HEK293T (cell line): ENCODE measurements around the gene STX16.

Experiments
- CTCF ChIA-PET: fragments of 350-600 bp; formaldehyde crosslinking; extraction: SDS; loops from one replicate; lab custom pipeline; 2021; ENCODE audit warnings: antibody characterized with exemption, inconsistent platforms; lab: Yijun Ruan, JAX
- POLR2A ChIA-PET: fragments of 350-600 bp; formaldehyde crosslinking; extraction: SDS; loops from one replicate; lab custom pipeline; 2020; ENCODE audit warnings: antibody characterized with exemption, inconsistent platforms; lab: Yijun Ruan, JAX
- DNase-seq: peaks from one replicate; pipeline ENCODE4 v3.0.0; 2012; ENCODE audit warnings: mixed read lengths; ENCODE audit errors: extremely low spot score
- ARNT ChIP-seq: fragments of 450-650 bp; IDR thresholded peaks from 2 replicates; pipeline ENCODE4 v1.6.1; 2017; ENCODE audit warnings: mild to moderate bottlenecking
- BHLHE40 ChIP-seq: fragments of 450-650 bp; IDR thresholded peaks from 2 replicates; pipeline ENCODE4 v1.6.1; 2016; ENCODE audit warnings: mild to moderate bottlenecking, moderate library complexity, borderline replicate concordance
- CTBP1 ChIP-seq: fragments of 450-650 bp; IDR thresholded peaks from 2 replicates; pipeline ENCODE4 v1.6.1; 2016; ENCODE audit warnings: borderline replicate concordance
- ELF4 ChIP-seq: fragments of 450-650 bp; IDR thresholded peaks from 2 replicates; pipeline ENCODE4 v1.6.1; 2017; ENCODE audit warnings: antibody characterized with exemption
- FOXA1 ChIP-seq: fragments of 450-650 bp; IDR thresholded peaks from 2 replicates; pipeline ENCODE4 v1.6.1; 2016; ENCODE audit warnings: mild to moderate bottlenecking
- FOXK2 ChIP-seq: fragments of 450-650 bp; IDR thresholded peaks from 2 replicates; pipeline ENCODE4 v1.6.1; 2016; ENCODE audit warnings: mild to moderate bottlenecking
- FOXM1 ChIP-seq: fragments of 450-650 bp; IDR thresholded peaks from 2 replicates; pipeline ENCODE4 v1.6.1; 2017; ENCODE audit warnings: mild to moderate bottlenecking, borderline replicate concordance
- HDGF ChIP-seq: fragments of 450-650 bp; IDR thresholded peaks from 2 replicates; pipeline ENCODE4 v1.6.1; 2017; ENCODE audit warnings: antibody characterized with exemption, borderline replicate concordance
- L3MBTL2 ChIP-seq: fragments of 450-650 bp; conservative IDR thresholded peaks from 2 replicates; pipeline ENCODE4 v1.6.1; 2016; ENCODE audit warnings: mild to moderate bottlenecking
- LEF1 ChIP-seq: fragments of 450-650 bp; IDR thresholded peaks from 2 replicates; pipeline ENCODE4 v1.6.1; 2017; ENCODE audit warnings: mild to moderate bottlenecking, borderline replicate concordance
- NFRKB ChIP-seq: fragments of 450-650 bp; IDR thresholded peaks from 2 replicates; pipeline ENCODE4 v1.6.1; 2016; ENCODE audit warnings: mild to moderate bottlenecking, moderate library complexity
- PKNOX1 ChIP-seq: fragments of 450-650 bp; IDR thresholded peaks from 2 replicates; pipeline ENCODE4 v1.6.1; 2016
- SP1 ChIP-seq: fragments of 450-650 bp; IDR thresholded peaks from 2 replicates; pipeline ENCODE4 v1.6.1; 2017
- SUZ12 ChIP-seq: fragments of 450-650 bp; IDR thresholded peaks from 2 replicates; pipeline ENCODE4 v1.6.1; 2016; ENCODE audit warnings: mild to moderate bottlenecking
- TARDBP ChIP-seq: fragments of 450-650 bp; IDR thresholded peaks from 2 replicates; pipeline ENCODE4 v1.6.1; 2016
- ZNF384 ChIP-seq: fragments of 450-650 bp; IDR thresholded peaks from 2 replicates; pipeline ENCODE4 v1.6.1; 2016

The STX16 gene

GRCh38 chr20:58618351-58619076 is 32.6 kb upstream of the STX16 start:
- CTCF ChIA-PET, result interaction anchor here (0.6 to 0.9 kb wide), 2 partner anchors 137 to 392 kb away, joined by 3 read pairs; no protein-coding TSS in a partner anchor
- no peak for DNase-seq
- no peak for TF ChIP-seq PKNOX1
- no peak for TF ChIP-seq LEF1
- TF ChIP-seq FOXM1, result no peak
- TF ChIP-seq ZNF384, result no peak
- no peak for TF ChIP-seq TARDBP
- no peak for TF ChIP-seq SUZ12
- TF ChIP-seq ARNT, result no peak
- TF ChIP-seq L3MBTL2, result no peak
- TF ChIP-seq CTBP1, result no peak
- no peak for TF ChIP-seq BHLHE40
- no peak for TF ChIP-seq FOXA1
- no peak for TF ChIP-seq NFRKB
- no peak for TF ChIP-seq HDGF
- POLR2A ChIA-PET, result no interaction called here

GRCh38 chr20:58619077-58619863 is 31.8 kb upstream of the STX16 start:
- no peak for DNase-seq
- TF ChIP-seq HDGF (no peak), L3MBTL2 (0 out of 2 replicates have a peak, but pooled peaks have one; percentile 24), ARNT (no peak)
- ChIA-PET POLR2A (no interaction called here), CTCF (interaction anchor here (0.6 to 0.9 kb wide), 2 partner anchors 138 to 391 kb away, joined by 3 read pairs; no protein-coding TSS in a partner anchor)

GRCh38 chr20:58619864-58620431 is 31.1 kb upstream of the STX16 start:
- TF ChIP-seq ELF4 (no peak), HDGF (no peak), ARNT (no peak), L3MBTL2 (no peak), FOXA1 (no peak), LEF1 (no peak), NFRKB (no peak), CTBP1 (no peak), TARDBP (no peak), BHLHE40 (no peak), SP1 (no peak)
- no peak for DNase-seq
- ChIA-PET CTCF (no interaction called here), POLR2A (no interaction called here)

GRCh38 chr20:58621906-58622548 is 29.1 kb upstream of the STX16 start:
- TF ChIP-seq FOXK2 (no peak), NFRKB (no peak), FOXA1 (no peak), BHLHE40 (no peak), ELF4 (no peak), L3MBTL2 (no peak), LEF1 (no peak), PKNOX1 (no peak), TARDBP (no peak), ZNF384 (no peak), FOXM1 (no peak), CTBP1 (no peak), SP1 (no peak), HDGF (no peak), SUZ12 (no peak), ARNT (no peak)
- DNase-seq, result no peak
- ChIA-PET POLR2A (no interaction called here), CTCF (interaction anchor here (0.8 kb wide), 1 partner anchor 10 kb away, joined by 4 read pairs; no protein-coding TSS in a partner anchor)

GRCh38 chr20:58622671-58623578 is 28.2 kb upstream of the STX16 start:
- CTCF ChIA-PET, result no interaction called here
- TF ChIP-seq LEF1 (no peak), TARDBP (0 out of 2 replicates have a peak, but pooled peaks have one; percentile 16)
- no peak for DNase-seq
- POLR2A ChIA-PET, result no interaction called here
